Measurements from ENCODE around the gene TAS1R1.
A peak's percentile ranks its signal among the peaks of the same experiment; 100 is the strongest.

DNA sequence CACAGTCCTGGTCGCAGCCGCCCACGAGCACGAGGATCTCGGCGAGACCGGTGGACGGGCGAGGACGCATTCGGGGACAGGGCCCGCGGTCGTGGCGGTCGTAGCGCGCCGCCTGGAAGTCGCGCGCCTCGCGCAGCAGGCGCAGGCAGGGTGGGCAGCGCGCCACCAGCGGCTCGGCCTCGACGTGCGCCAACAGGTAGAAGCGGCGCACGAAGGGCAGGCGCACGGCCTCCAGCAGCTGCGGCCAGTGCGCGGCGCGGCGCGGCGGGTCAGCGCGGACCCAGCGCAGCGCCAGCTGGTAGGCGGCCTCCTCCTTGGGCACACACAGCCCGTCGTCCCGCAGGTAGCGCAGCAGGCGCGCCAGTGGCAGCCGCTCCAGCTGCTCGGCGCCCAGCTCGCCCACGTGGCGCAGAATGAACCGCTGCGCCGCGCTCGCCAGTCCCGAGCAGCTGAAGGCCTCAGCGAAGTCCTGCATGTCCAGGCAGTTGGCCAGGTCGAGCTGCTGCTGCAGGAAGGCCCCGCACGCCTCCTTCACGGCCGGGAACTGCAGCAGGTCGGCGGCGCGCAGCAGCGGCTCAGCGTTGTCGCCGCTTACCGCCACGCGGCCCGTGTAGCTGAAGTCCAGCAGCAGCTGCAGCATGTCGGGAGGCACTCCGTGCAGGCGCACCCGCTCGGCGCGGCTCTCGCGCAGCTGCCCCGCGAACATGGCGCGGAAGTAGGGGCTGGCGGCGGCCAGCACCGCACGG lies 47.0 kb downstream of the TAS1R1 start:
- TF ChIP-seq CTCF (conservative IDR thresholded peaks at IDR 0.05; ENCODE audit: low read depth in 2 of 2) (0 out of 4 replicates have a peak, but pooled peaks of 1 of the 2 experiments have one; percentile 17), EZH2 (IDR thresholded peaks at IDR 0.05; ENCODE audit: low read depth, unreplicated experiment) (no peak), POLR2AphosphoS5 (IDR thresholded peaks at IDR 0.05; ENCODE audit: low read depth) (no peak), NANOG (IDR thresholded peaks at IDR 0.05; ENCODE audit: borderline replicate concordance) (no peak), JUNB (IDR thresholded peaks at IDR 0.05; ENCODE audit: unreplicated experiment) (no peak), EZH2phosphoT487 (IDR thresholded peaks at IDR 0.05; ENCODE audit: unreplicated experiment) (no peak), ZNF114 (CRISPR knock-in tag; IDR thresholded peaks at IDR 0.05) (no peak), ZNF462 (CRISPR knock-in tag; IDR thresholded peaks at IDR 0.05) (no peak), ZNF331 (CRISPR knock-in tag; IDR thresholded peaks at IDR 0.05; ENCODE audit: low read depth) (no peak), STAT1 (IDR thresholded peaks at IDR 0.05; ENCODE audit: unreplicated experiment) (no peak), CREB1 (CRISPR knock-in tag; IDR thresholded peaks at IDR 0.05; ENCODE audit: low read depth) (no peak)
- TF ChIP-seq, protein P1, sequence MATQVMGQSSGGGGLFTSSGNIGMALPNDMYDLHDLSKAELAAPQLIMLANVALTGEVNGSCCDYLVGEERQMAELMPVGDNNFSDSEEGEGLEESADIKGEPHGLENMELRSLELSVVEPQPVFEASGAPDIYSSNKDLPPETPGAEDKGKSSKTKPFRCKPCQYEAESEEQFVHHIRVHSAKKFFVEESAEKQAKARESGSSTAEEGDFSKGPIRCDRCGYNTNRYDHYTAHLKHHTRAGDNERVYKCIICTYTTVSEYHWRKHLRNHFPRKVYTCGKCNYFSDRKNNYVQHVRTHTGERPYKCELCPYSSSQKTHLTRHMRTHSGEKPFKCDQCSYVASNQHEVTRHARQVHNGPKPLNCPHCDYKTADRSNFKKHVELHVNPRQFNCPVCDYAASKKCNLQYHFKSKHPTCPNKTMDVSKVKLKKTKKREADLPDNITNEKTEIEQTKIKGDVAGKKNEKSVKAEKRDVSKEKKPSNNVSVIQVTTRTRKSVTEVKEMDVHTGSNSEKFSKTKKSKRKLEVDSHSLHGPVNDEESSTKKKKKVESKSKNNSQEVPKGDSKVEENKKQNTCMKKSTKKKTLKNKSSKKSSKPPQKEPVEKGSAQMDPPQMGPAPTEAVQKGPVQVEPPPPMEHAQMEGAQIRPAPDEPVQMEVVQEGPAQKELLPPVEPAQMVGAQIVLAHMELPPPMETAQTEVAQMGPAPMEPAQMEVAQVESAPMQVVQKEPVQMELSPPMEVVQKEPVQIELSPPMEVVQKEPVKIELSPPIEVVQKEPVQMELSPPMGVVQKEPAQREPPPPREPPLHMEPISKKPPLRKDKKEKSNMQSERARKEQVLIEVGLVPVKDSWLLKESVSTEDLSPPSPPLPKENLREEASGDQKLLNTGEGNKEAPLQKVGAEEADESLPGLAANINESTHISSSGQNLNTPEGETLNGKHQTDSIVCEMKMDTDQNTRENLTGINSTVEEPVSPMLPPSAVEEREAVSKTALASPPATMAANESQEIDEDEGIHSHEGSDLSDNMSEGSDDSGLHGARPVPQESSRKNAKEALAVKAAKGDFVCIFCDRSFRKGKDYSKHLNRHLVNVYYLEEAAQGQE (IDR thresholded peaks at IDR 0.05; ENCODE audit: unreplicated experiment) = no peak
- TF ChIP-seq, protein P2, sequence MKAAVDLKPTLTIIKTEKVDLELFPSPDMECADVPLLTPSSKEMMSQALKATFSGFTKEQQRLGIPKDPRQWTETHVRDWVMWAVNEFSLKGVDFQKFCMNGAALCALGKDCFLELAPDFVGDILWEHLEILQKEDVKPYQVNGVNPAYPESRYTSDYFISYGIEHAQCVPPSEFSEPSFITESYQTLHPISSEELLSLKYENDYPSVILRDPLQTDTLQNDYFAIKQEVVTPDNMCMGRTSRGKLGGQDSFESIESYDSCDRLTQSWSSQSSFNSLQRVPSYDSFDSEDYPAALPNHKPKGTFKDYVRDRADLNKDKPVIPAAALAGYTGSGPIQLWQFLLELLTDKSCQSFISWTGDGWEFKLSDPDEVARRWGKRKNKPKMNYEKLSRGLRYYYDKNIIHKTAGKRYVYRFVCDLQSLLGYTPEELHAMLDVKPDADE (IDR thresholded peaks at IDR 0.05) = no peak
